GM23248 (cell line): ENCODE data around the gene CYTH4. TPM values are rescaled to one million over a fixed set of nuclear protein-coding genes. Genes with fewer than 3 reads are reported as not detected.

Experiments used
- DNase-seq: peaks from one replicate; pipeline ENCODE4 v3.0.0-alpha.2; 2015
- H2AFZ ChIP-seq: fragments of 200-600 bp; sonication (generic); 2 replicates; pipeline ENCODE4 v1.6.1; 2016; ENCODE audit warnings: antibody characterized with exemption
- H3F3A ChIP-seq: fragments of 200-600 bp; sonication (generic); 2 replicates; pipeline ENCODE4 v1.6.1; 2016; ENCODE audit warnings: mild to moderate bottlenecking, antibody characterized with exemption, mixed run types; ENCODE audit not compliant: insufficient read depth
- H3K27ac ChIP-seq: fragments of 200-600 bp; sonication (generic); 2 replicates; pipeline ENCODE4 v1.5.1; 2016; ENCODE audit warnings: mild to moderate bottlenecking
- H3K27me3 ChIP-seq: fragments of 200-600 bp; sonication (generic); replicated peaks from 2 replicates; pipeline ENCODE4 v1.6.1; 2016; ENCODE audit warnings: mild to moderate bottlenecking; ENCODE audit not compliant: insufficient read depth
- H3K36me3 ChIP-seq: fragments of 200-600 bp; sonication (generic); 2 replicates; pipeline ENCODE4 v1.6.1; 2016; ENCODE audit warnings: low read depth, mild to moderate bottlenecking
- H3K4me1 ChIP-seq: fragments of 200-600 bp; sonication (generic); 2 replicates; pipeline ENCODE4 v1.6.1; 2016; ENCODE audit warnings: mild to moderate bottlenecking; ENCODE audit not compliant: insufficient read depth
- H3K4me2 ChIP-seq: fragments of 200-600 bp; sonication (generic); one replicate; pipeline ENCODE4 v1.6.1; 2016; ENCODE audit warnings: mild to moderate bottlenecking; ENCODE audit not compliant: unreplicated experiment
- H3K4me3 ChIP-seq: fragments of 200-600 bp; sonication (generic); 2 replicates; pipeline ENCODE4 v1.5.1; 2016; ENCODE audit warnings: mild to moderate bottlenecking
- H3K79me2 ChIP-seq: fragments of 200-600 bp; sonication (generic); 2 replicates; pipeline ENCODE4 v1.6.1; 2016; ENCODE audit warnings: mild to moderate bottlenecking; ENCODE audit not compliant: insufficient read depth
- H3K9ac ChIP-seq: fragments of 200-600 bp; sonication (generic); 2 replicates; pipeline ENCODE4 v1.6.1; 2016; ENCODE audit warnings: mild to moderate bottlenecking
- H3K9me2 ChIP-seq: fragments of 200-600 bp; sonication (generic); 2 replicates; pipeline ENCODE4 v1.6.1; 2016; ENCODE audit warnings: mixed run types, mild to moderate bottlenecking, moderate library complexity; ENCODE audit not compliant: insufficient read depth
- H3K9me3 ChIP-seq: fragments of 200-600 bp; sonication (generic); one replicate; pipeline ENCODE4 v1.6.1; 2017; ENCODE audit warnings: low read depth
- H4K20me1 ChIP-seq: fragments of 200-600 bp; sonication (generic); 2 replicates; pipeline ENCODE4 v1.6.0; 2016; ENCODE audit not compliant: insufficient read depth
- EZH2 ChIP-seq: fragments of 200-600 bp; sonication (generic); IDR thresholded peaks from 2 replicates; pipeline ENCODE4 v1.6.1; 2018; ENCODE audit warnings: antibody characterized with exemption, mild to moderate bottlenecking; ENCODE audit not compliant: insufficient read depth, poor library complexity, severe bottlenecking
- EZH2phosphoT487 ChIP-seq: fragments of 200-600 bp; sonication (generic); IDR thresholded peaks from 2 replicates; pipeline ENCODE4 v1.6.1; 2018; ENCODE audit warnings: antibody characterized with exemption, moderate library complexity, mild to moderate bottlenecking, low read depth; ENCODE audit not compliant: insufficient read depth
- WGBS, 2 experiments: methylation state at CpG; one replicate each; pipeline ENCODE4 v1.1.6; 2015 to 2017; ENCODE audit warnings: low lambda C conversion rate in 2 of 2, low coverage in 1 of 2; ENCODE audit errors: missing lambda C conversion rate in 2 of 2; 5-methylcytosine and 5-hydroxymethylcytosine counted together
- in situ Hi-C: fragments of 300-500 bp; cut with MboI; formaldehyde crosslinking; loops from 2 replicates; pipeline ENCODE4 v1.15.0; 2020
- polyA plus RNA-seq: library from polyadenylated mRNA; unstranded; fragments of >200 nt; fragmentation: Nextera tagmentation; extraction: Ambion mirVana; gene quantifications from 2 replicates; pipeline ENCODE4 v1.2.1, GENCODE V29; 2016
- total RNA-seq: library from RNA; depleted of rRNA; stranded (reverse); fragments of >200 nt; shearing (Covaris generic); gene quantifications from 2 replicates; pipeline ENCODE4 v1.2.3, GENCODE V29; 2014

Gene CYTH4
- total and polyA plus RNA-seq, 2 experiments from 2014 or later, result not detected

DNA sequence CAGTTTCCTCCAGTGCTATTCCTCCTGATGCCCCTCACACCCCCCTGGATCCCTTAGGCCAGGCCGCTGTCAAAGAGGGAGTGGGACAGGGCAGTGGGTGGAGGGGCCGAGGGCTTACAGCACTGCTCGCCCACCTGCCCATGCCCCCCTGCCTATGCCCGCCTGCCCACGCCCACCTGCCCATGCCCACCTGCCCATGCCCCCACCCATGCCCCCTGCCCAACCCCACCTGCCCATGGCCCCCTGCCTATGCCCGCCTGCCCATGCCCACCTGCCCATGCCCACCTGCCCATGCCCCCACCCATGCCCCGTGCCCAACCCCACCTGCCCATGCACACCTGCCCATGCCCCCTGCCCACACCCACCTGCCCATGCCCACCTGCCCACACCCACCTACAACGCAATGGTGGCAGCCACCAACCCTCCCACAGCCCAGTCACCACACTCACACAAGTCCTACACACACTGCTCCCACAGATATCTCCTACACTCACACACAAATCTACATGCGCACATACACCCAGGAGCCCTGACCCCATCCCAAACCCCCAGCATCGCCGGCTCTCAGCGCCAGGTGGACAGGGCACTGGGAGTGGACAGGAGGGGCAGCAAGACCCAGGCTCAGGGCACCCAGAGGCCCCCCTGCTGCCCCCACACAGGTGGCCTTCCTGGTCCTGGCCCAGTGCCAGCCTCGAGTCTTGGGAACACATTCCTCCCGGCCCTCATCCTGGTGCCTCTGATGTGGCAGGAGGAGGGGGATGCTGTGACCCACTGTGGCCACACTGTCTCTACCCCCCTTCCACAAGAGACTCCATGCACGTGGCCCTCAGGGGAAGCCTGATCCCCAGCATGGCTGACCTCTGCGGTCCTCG, 61.8 kb downstream of the CYTH4 start:
- Histone ChIP-seq H3K9me2 (no peaks in the 10 kb centered on the region), H3K4me3 (no peak overlapping the region), H3K9ac (no peak overlapping the region), H3K27me3 (no peaks in the 10 kb centered on the region), H3K4me2 (no peak overlapping the region), H3K79me2 (no peaks in the 10 kb centered on the region), H3K9me3 (no peaks in the 10 kb centered on the region), H2AFZ (no peak overlapping the region), H3F3A (peaks cover 16% of the 10 kb centered on the region), H3K27ac (no peak overlapping the region), H4K20me1 (no peaks in the 10 kb centered on the region), H3K4me1 (peaks cover 17% of the 10 kb centered on the region), H3K36me3 (no peaks in the 10 kb centered on the region)
- WGBS, 2 experiments, result 58 to 78% methylated on average over 10 to 16 of the region's 17 CpGs
- no peak for DNase-seq
- in situ Hi-C loops, result no loop called here
- TF ChIP-seq EZH2 (no peak), EZH2phosphoT487 (no peak)

DNA sequence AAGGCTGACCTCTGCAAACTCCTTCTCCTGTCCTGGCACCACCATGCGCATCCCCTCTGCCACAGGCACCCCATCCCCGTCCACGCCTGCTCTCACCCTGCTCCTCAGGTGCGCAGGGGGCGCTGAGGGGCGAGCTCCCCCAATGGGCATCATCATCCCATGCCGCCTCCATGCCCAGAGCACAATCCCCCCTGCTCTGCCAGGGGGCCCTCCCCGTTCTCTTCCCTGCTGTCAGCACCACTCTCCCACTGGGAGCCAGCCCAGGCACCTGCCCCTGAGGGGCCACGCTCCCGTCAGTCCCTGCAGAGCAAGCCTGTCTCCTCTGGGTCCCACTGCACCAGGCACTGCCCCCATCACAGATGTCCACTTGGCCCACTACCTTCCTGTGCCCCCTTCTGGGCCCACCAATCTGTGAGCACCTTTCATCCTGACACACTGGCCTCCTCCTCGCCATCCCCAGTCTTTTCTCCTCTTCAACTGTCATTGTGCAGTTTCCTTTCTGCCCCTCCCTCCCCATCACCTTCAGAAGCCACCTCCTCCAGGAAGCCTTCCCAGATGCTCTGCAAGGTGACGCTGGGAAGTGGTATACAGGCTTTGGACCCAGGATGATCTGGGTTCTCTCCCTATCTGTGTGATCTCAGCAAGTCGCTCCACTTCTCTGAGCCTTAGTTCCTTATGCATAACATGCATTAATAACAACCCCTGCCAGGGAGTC, 62.6 kb downstream of the CYTH4 start:
- no peak overlapping the region for H3K9ac ChIP-seq
- H3K27me3 ChIP-seq, result no peaks in the 10 kb centered on the region
- H3K9me3 ChIP-seq, result no peaks in the 10 kb centered on the region
- in situ Hi-C loops, result no loop called here
- no peaks in the 10 kb centered on the region for H3K79me2 ChIP-seq
- no peak overlapping the region for H3K4me2 ChIP-seq
- no peak overlapping the region for H3K4me3 ChIP-seq
- H2AFZ ChIP-seq, result no peak overlapping the region
- DNase-seq, result no peak
- H3F3A ChIP-seq, result peaks cover 16% of the 10 kb centered on the region
- H3K36me3 ChIP-seq, result no peaks in the 10 kb centered on the region
- H3K4me1 ChIP-seq, result peaks cover 17% of the 10 kb centered on the region
- TF ChIP-seq EZH2, result no peak
- TF ChIP-seq EZH2phosphoT487, result no peak
- no peak overlapping the region for H3K27ac ChIP-seq
- no peaks in the 10 kb centered on the region for H3K9me2 ChIP-seq
- H4K20me1 ChIP-seq, result no peaks in the 10 kb centered on the region
- 65 to 73% methylated on average over 13 of the region's 13 CpGs for WGBS, 2 experiments

DNA sequence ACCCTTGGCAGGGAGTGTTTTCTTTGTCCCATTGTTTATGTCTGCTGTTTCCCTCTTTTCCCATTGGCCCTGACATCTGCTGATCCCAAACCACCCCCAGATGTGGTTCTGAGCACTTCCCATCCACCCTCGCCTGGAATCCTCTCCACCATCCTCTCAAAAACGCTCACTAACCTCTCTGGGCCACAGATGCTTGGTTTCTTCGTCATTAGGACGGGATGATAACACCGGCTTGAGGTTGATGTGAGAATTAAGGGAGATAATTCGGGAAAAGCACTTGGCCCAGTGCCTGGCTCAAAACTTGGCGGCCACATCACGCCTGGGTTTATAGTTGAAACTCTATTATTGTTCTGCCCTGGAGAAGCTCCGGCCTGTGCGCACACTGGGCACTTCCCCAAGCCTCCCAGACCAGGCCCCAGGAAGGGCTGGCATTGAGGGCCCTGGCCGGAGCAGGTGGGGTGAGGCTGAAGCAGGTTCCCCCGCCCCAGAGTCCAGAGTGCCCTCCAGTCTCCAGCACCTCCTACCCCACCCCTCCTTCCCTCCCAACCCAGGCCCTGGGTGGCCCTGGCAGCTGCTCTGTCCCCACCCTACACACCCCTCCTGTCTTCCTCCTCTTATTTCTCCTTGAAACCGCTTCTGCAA, 63.7 kb downstream of the CYTH4 start:
- Histone ChIP-seq H3K79me2 (no peaks in the 10 kb centered on the region), H3K4me2 (no peak overlapping the region), H3K27me3 (no peaks in the 10 kb centered on the region), H3K27ac (peak overlapping the region; percentile 22; the same call in 1 of the 2 replicates), H3K9me2 (no peaks in the 10 kb centered on the region), H3K36me3 (no peaks in the 10 kb centered on the region), H3K4me1 (peaks cover 17% of the 10 kb centered on the region), H3K9me3 (no peaks in the 10 kb centered on the region), H3K9ac (no peak overlapping the region), H3K4me3 (no peak overlapping the region), H3F3A (peaks cover 16% of the 10 kb centered on the region), H4K20me1 (no peaks in the 10 kb centered on the region), H2AFZ (no peak overlapping the region)
- in situ Hi-C loops, result no loop called here
- DNase-seq, result peak; percentile 87
- WGBS, 2 experiments, result 11 to 19% methylated on average over 10 to 13 of the region's 13 CpGs
- TF ChIP-seq EZH2, result no peak
- no peak for TF ChIP-seq EZH2phosphoT487

DNA sequence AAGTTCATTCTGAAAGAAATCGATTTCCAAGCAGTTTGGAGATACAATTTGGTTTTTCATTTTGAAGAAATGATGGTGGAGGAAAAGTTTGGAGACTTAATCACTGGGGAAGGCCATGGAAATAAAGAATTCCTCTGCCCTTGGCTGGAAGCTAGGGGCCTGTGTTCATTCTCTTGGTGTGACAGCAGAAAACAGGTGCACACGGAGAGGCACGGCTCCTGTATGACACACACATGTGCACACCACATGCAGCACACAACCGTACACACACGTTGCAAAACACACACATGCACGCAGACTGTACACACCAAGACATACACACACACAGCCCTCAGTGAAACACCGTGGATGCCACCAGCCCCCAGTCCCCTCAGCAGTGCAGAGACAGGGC, 64.2 kb downstream of the CYTH4 start:
- Histone ChIP-seq H3K27me3 (no peaks in the 10 kb centered on the region), H3K9me2 (no peaks in the 10 kb centered on the region), H2AFZ (no peak overlapping the region), H4K20me1 (no peaks in the 10 kb centered on the region), H3K79me2 (no peaks in the 10 kb centered on the region), H3K4me1 (peaks cover 17% of the 10 kb centered on the region), H3K4me2 (no peak overlapping the region), H3K9me3 (no peaks in the 10 kb centered on the region), H3K9ac (no peak overlapping the region), H3K36me3 (no peaks in the 10 kb centered on the region), H3K27ac (0 out of 2 replicates have a peak overlapping the region, but pooled peaks have one; percentile 22), H3F3A (peaks cover 16% of the 10 kb centered on the region), H3K4me3 (no peak overlapping the region)
- no peak for DNase-seq
- WGBS, 2 experiments, result 68 to 77% methylated on average over 7 of the region's 7 CpGs
- in situ Hi-C loops, result no loop called here
- no peak for TF ChIP-seq EZH2phosphoT487
- no peak for TF ChIP-seq EZH2
